ENCODE data around the gene PALMD.

PALMD gene

GRCh38 chr1:99638853-99639252, 7.1 kb upstream of the PALMD start:
- no CpG with 5 or more reads among the region's 3 CpGs for WGBS (ENCODE audit: extremely low coverage, insufficient coverage, low lambda C conversion rate)
- no peak overlapping the region for H3K23ac ChIP-seq (ENCODE audit: low read length)
- no peak for DNase-seq
- no peak overlapping the region for H2BK15ac ChIP-seq (replicated peaks; ENCODE audit: low read depth)
- no peak overlapping the region for H2BK120ac ChIP-seq (ENCODE audit: low read depth, low read length)
- no peaks in the 10 kb centered on the region for H3K79me2 ChIP-seq (ENCODE audit: control insufficient read depth, insufficient read depth, low read length)
- no peak overlapping the region for H3K4ac ChIP-seq (ENCODE audit: low read depth, low read length)
- no peaks in the 10 kb centered on the region for H3K27me3 ChIP-seq (ENCODE audit: insufficient read depth, low read length, poor library complexity)
- no peak overlapping the region for H3K4me3 ChIP-seq (ENCODE audit: low read length)
- H3K4me1 ChIP-seq (ENCODE audit: control insufficient read depth, low read depth, low read length): peaks cover 7% of the 10 kb centered on the region
- no peak overlapping the region for H3K56ac ChIP-seq (ENCODE audit: low read length)
- no peak overlapping the region for H3K27ac ChIP-seq (ENCODE audit: low read depth, low read length)
- no peaks in the 10 kb centered on the region for H3K36me3 ChIP-seq (ENCODE audit: control insufficient read depth, insufficient read depth, low read length)
- no peak overlapping the region for H4K5ac ChIP-seq (ENCODE audit: low read length)
- H2AK5ac ChIP-seq (ENCODE audit: low read length): no peak overlapping the region
- H2BK5ac ChIP-seq (ENCODE audit: low read length): no peak overlapping the region
- no peak overlapping the region for H3K18ac ChIP-seq (ENCODE audit: low read length)
- H3K4me2 ChIP-seq (ENCODE audit: low read length): no peak overlapping the region
- no peaks in the 10 kb centered on the region for H3K79me1 ChIP-seq (ENCODE audit: low read length)
- no peak overlapping the region for H3K9ac ChIP-seq (ENCODE audit: low read length)
- no peak overlapping the region for H4K8ac ChIP-seq (ENCODE audit: low read depth, low read length)

GRCh38 chr1:99639408-99639807, 6.5 kb upstream of the PALMD start:
- Histone ChIP-seq H4K8ac (ENCODE audit: low read depth, low read length) (no peak overlapping the region), H3K4me3 (ENCODE audit: low read length) (no peak overlapping the region), H3K79me1 (ENCODE audit: low read length) (no peaks in the 10 kb centered on the region), H2BK5ac (ENCODE audit: low read length) (no peak overlapping the region), H3K23ac (ENCODE audit: low read length) (no peak overlapping the region), H2BK15ac (replicated peaks; ENCODE audit: low read depth) (no peak overlapping the region), H2BK120ac (ENCODE audit: low read depth, low read length) (no peak overlapping the region), H3K4me1 (ENCODE audit: control insufficient read depth, low read depth, low read length) (peaks cover 6% of the 10 kb centered on the region), H3K4me2 (ENCODE audit: low read length) (no peak overlapping the region), H3K4ac (ENCODE audit: low read depth, low read length) (no peak overlapping the region), H4K5ac (ENCODE audit: low read length) (no peak overlapping the region), H3K27me3 (ENCODE audit: insufficient read depth, low read length, poor library complexity) (no peaks in the 10 kb centered on the region), H3K27ac (ENCODE audit: low read depth, low read length) (no peak overlapping the region), H3K79me2 (ENCODE audit: control insufficient read depth, insufficient read depth, low read length) (no peaks in the 10 kb centered on the region), H3K36me3 (ENCODE audit: control insufficient read depth, insufficient read depth, low read length) (no peaks in the 10 kb centered on the region), H3K18ac (ENCODE audit: low read length) (no peak overlapping the region), H3K56ac (ENCODE audit: low read length) (no peak overlapping the region), H3K9ac (ENCODE audit: low read length) (no peak overlapping the region), H2AK5ac (ENCODE audit: low read length) (no peak overlapping the region)
- no peak for DNase-seq

GRCh38 chr1:99639945-99640344, 6.0 kb upstream of the PALMD start:
- Histone ChIP-seq H2BK120ac (ENCODE audit: low read depth, low read length) (no peak overlapping the region), H4K8ac (ENCODE audit: low read depth, low read length) (no peak overlapping the region), H3K18ac (ENCODE audit: low read length) (no peak overlapping the region), H4K5ac (ENCODE audit: low read length) (no peak overlapping the region), H3K23ac (ENCODE audit: low read length) (no peak overlapping the region), H2AK5ac (ENCODE audit: low read length) (no peak overlapping the region), H3K79me1 (ENCODE audit: low read length) (no peaks in the 10 kb centered on the region), H3K4me3 (ENCODE audit: low read length) (no peak overlapping the region), H3K79me2 (ENCODE audit: control insufficient read depth, insufficient read depth, low read length) (no peaks in the 10 kb centered on the region), H2BK5ac (ENCODE audit: low read length) (no peak overlapping the region), H3K4me1 (ENCODE audit: control insufficient read depth, low read depth, low read length) (peaks cover 4% of the 10 kb centered on the region), H3K27me3 (ENCODE audit: insufficient read depth, low read length, poor library complexity) (no peaks in the 10 kb centered on the region), H2BK15ac (replicated peaks; ENCODE audit: low read depth) (no peak overlapping the region), H3K9ac (ENCODE audit: low read length) (no peak overlapping the region), H3K56ac (ENCODE audit: low read length) (no peak overlapping the region), H3K4me2 (ENCODE audit: low read length) (no peak overlapping the region), H3K27ac (ENCODE audit: low read depth, low read length) (no peak overlapping the region), H3K36me3 (ENCODE audit: control insufficient read depth, insufficient read depth, low read length) (no peaks in the 10 kb centered on the region), H3K4ac (ENCODE audit: low read depth, low read length) (no peak overlapping the region)
- no peak for DNase-seq

- H3K79me1 ChIP-seq (ENCODE audit: low read length): no peaks in the 10 kb centered on the region
- H3K9ac ChIP-seq (ENCODE audit: low read length): no peak overlapping the region
- H2BK15ac ChIP-seq (replicated peaks; ENCODE audit: low read depth): no peak overlapping the region
- no peak for DNase-seq
- H3K4me3 ChIP-seq (ENCODE audit: low read length): no peak overlapping the region
- peaks cover 1% of the 10 kb centered on the region for H3K4me1 ChIP-seq (ENCODE audit: control insufficient read depth, low read depth, low read length)
- H3K4me2 ChIP-seq (ENCODE audit: low read length): no peak overlapping the region
- H3K27me3 ChIP-seq (ENCODE audit: insufficient read depth, low read length, poor library complexity): no peaks in the 10 kb centered on the region
- H2BK120ac ChIP-seq (ENCODE audit: low read depth, low read length): no peak overlapping the region
- H4K8ac ChIP-seq (ENCODE audit: low read depth, low read length): no peak overlapping the region
- H3K27ac ChIP-seq (ENCODE audit: low read depth, low read length): no peak overlapping the region
- H4K5ac ChIP-seq (ENCODE audit: low read length): no peak overlapping the region
- H3K36me3 ChIP-seq (ENCODE audit: control insufficient read depth, insufficient read depth, low read length): no peaks in the 10 kb centered on the region
- no peak overlapping the region for H3K18ac ChIP-seq (ENCODE audit: low read length)
- no peak overlapping the region for H2BK5ac ChIP-seq (ENCODE audit: low read length)
- no peak overlapping the region for H3K23ac ChIP-seq (ENCODE audit: low read length)
- no peak overlapping the region for H2AK5ac ChIP-seq (ENCODE audit: low read length)
- H3K56ac ChIP-seq (ENCODE audit: low read length): no peak overlapping the region
- no peak overlapping the region for H3K4ac ChIP-seq (ENCODE audit: low read depth, low read length)
- no peaks in the 10 kb centered on the region for H3K79me2 ChIP-seq (ENCODE audit: control insufficient read depth, insufficient read depth, low read length)
Observed at GRCh38 chr1:99640672-99641071, 5.2 kb upstream of the PALMD start.

- no peak overlapping the region for H2BK5ac ChIP-seq (ENCODE audit: low read length)
- no peaks in the 10 kb centered on the region for H3K79me2 ChIP-seq (ENCODE audit: control insufficient read depth, insufficient read depth, low read length)
- H3K36me3 ChIP-seq (ENCODE audit: control insufficient read depth, insufficient read depth, low read length): no peaks in the 10 kb centered on the region
- H3K79me1 ChIP-seq (ENCODE audit: low read length): no peaks in the 10 kb centered on the region
- no peak overlapping the region for H3K56ac ChIP-seq (ENCODE audit: low read length)
- H3K27me3 ChIP-seq (ENCODE audit: insufficient read depth, low read length, poor library complexity): no peaks in the 10 kb centered on the region
- no peak overlapping the region for H2AK5ac ChIP-seq (ENCODE audit: low read length)
- H3K4me3 ChIP-seq (ENCODE audit: low read length): no peak overlapping the region
- no peak overlapping the region for H4K8ac ChIP-seq (ENCODE audit: low read depth, low read length)
- no peak overlapping the region for H3K18ac ChIP-seq (ENCODE audit: low read length)
- DNase-seq: no peak
- H2BK15ac ChIP-seq (replicated peaks; ENCODE audit: low read depth): no peak overlapping the region
- no peak overlapping the region for H3K9ac ChIP-seq (ENCODE audit: low read length)
- peaks cover 4% of the 10 kb centered on the region for H3K4me1 ChIP-seq (ENCODE audit: control insufficient read depth, low read depth, low read length)
- no peak overlapping the region for H4K5ac ChIP-seq (ENCODE audit: low read length)
- H3K23ac ChIP-seq (ENCODE audit: low read length): no peak overlapping the region
- no peak overlapping the region for H2BK120ac ChIP-seq (ENCODE audit: low read depth, low read length)
- H3K4me2 ChIP-seq (ENCODE audit: low read length): no peak overlapping the region
- no peak overlapping the region for H3K4ac ChIP-seq (ENCODE audit: low read depth, low read length)
- no peak overlapping the region for H3K27ac ChIP-seq (ENCODE audit: low read depth, low read length)
Observed at GRCh38 chr1:99641558-99641957, 4.4 kb upstream of the PALMD start.

GRCh38 chr1:99642053-99642452, 3.9 kb upstream of the PALMD start:
- Histone ChIP-seq H3K79me1 (ENCODE audit: low read length) (no peaks in the 10 kb centered on the region), H3K4me3 (ENCODE audit: low read length) (no peak overlapping the region), H3K18ac (ENCODE audit: low read length) (no peak overlapping the region), H2BK15ac (replicated peaks; ENCODE audit: low read depth) (no peak overlapping the region), H3K27me3 (ENCODE audit: insufficient read depth, low read length, poor library complexity) (no peaks in the 10 kb centered on the region), H3K23ac (ENCODE audit: low read length) (no peak overlapping the region), H2AK5ac (ENCODE audit: low read length) (no peak overlapping the region), H3K27ac (ENCODE audit: low read depth, low read length) (no peak overlapping the region), H3K4ac (ENCODE audit: low read depth, low read length) (no peak overlapping the region), H3K79me2 (ENCODE audit: control insufficient read depth, insufficient read depth, low read length) (no peaks in the 10 kb centered on the region), H2BK5ac (ENCODE audit: low read length) (no peak overlapping the region), H3K56ac (ENCODE audit: low read length) (no peak overlapping the region), H3K4me2 (ENCODE audit: low read length) (no peak overlapping the region), H2BK120ac (ENCODE audit: low read depth, low read length) (no peak overlapping the region), H3K36me3 (ENCODE audit: control insufficient read depth, insufficient read depth, low read length) (no peaks in the 10 kb centered on the region), H3K4me1 (ENCODE audit: control insufficient read depth, low read depth, low read length) (peaks cover 4% of the 10 kb centered on the region), H3K9ac (ENCODE audit: low read length) (no peak overlapping the region), H4K8ac (ENCODE audit: low read depth, low read length) (no peak overlapping the region), H4K5ac (ENCODE audit: low read length) (no peak overlapping the region)
- no peak for DNase-seq
- no CpG with 5 or more reads among the region's 7 CpGs for WGBS (ENCODE audit: extremely low coverage, insufficient coverage, low lambda C conversion rate)

Measured in mesendoderm (in vitro differentiated cells).